WTC11 (cell line): ENCODE data around the gene DTL. TPM values are rescaled to one million over a fixed set of nuclear protein-coding genes. Genes with fewer than 3 reads are reported as not detected.

Experiments
- ATAC-seq: fragments of 200-7000 bp; cut with Tn5 transposase; 2 replicates; pipeline ENCODE4 v1.10.0; 2021; ENCODE audit warnings: mild to moderate bottlenecking, moderate library complexity
- CTCF ChIA-PET: fragments of 300-600 bp; sonication (Branson Sonifier 250); formaldehyde crosslinking; loops from one replicate; lab custom pipeline; 2021; ENCODE audit warnings: antibody characterized with exemption; lab: Charles Lee
- POLR2A ChIA-PET: fragments of 350-600 bp; sonication (Branson Sonifier 250); formaldehyde crosslinking; loops from one replicate; lab custom pipeline; 2021; ENCODE audit warnings: antibody characterized with exemption; lab: Charles Lee
- DNase-seq: peaks from one replicate; pipeline ENCODE4 v3.0.0; 2021; ENCODE audit warnings: low spot score
- H3K27ac Mint-ChIP-seq: 2 replicates; pipeline ENCODE4 v1.8.0; 2021; ENCODE audit warnings: mixed read lengths
- H3K27me3 Mint-ChIP-seq: 2 replicates; pipeline ENCODE4 v1.8.0; 2021; ENCODE audit warnings: low read depth, mild to moderate bottlenecking, moderate library complexity, mixed read lengths
- H3K36me3 Mint-ChIP-seq: 2 replicates; pipeline ENCODE4 v1.8.0; 2021; ENCODE audit warnings: mixed read lengths
- H3K4me1 Mint-ChIP-seq: 2 replicates; pipeline ENCODE4 v1.8.0; 2022; ENCODE audit warnings: mixed read lengths
- H3K4me3 Mint-ChIP-seq: 2 replicates; pipeline ENCODE4 v1.8.0; 2021; ENCODE audit warnings: mild to moderate bottlenecking, moderate library complexity, mixed read lengths
- H3K9me3 Mint-ChIP-seq: 2 replicates; pipeline ENCODE4 v1.8.0; 2021; ENCODE audit warnings: mixed read lengths
- CTCF ChIP-seq: fragments of 200-600 bp; IDR thresholded peaks from 2 replicates; pipeline ENCODE4 v1.8.0; 2022; ENCODE audit warnings: antibody characterized with exemption
- ELF4 ChIP-seq: sonication (generic); formaldehyde crosslinking; IDR thresholded peaks from 2 replicates; pipeline ENCODE4 v1.8.1; 2022; ENCODE audit warnings: low read depth, mild to moderate bottlenecking, moderate library complexity, missing genetic modification reagents
- ESRRA ChIP-seq: sonication (generic); formaldehyde crosslinking; IDR thresholded peaks from 2 replicates; pipeline ENCODE4 v1.8.1; 2022; ENCODE audit warnings: mild to moderate bottlenecking, missing genetic modification reagents, borderline replicate concordance
- FOXJ3 ChIP-seq: sonication (generic); formaldehyde crosslinking; IDR thresholded peaks from 2 replicates; pipeline ENCODE4 v1.9.0; 2021; ENCODE audit warnings: missing genetic modification reagents, mild to moderate bottlenecking, borderline replicate concordance
- FOXP1 ChIP-seq: sonication (generic); formaldehyde crosslinking; IDR thresholded peaks from 2 replicates; pipeline ENCODE4 v1.8.0; 2022; ENCODE audit warnings: missing genetic modification reagents, mild to moderate bottlenecking, moderate library complexity, borderline replicate concordance
- GTF2I ChIP-seq: fragments of 250-450 bp; sonication (Bioruptor Pico); conservative IDR thresholded peaks from 2 replicates; pipeline ENCODE4 v1.4.0; 2021; ENCODE audit warnings: mild to moderate bottlenecking
- HMGXB4 ChIP-seq: sonication (generic); formaldehyde crosslinking; IDR thresholded peaks from 2 replicates; pipeline ENCODE4 v1.8.1; 2023; ENCODE audit warnings: mild to moderate bottlenecking, moderate library complexity, missing genetic modification reagents
- MAX ChIP-seq: sonication (generic); formaldehyde crosslinking; IDR thresholded peaks from 2 replicates; pipeline ENCODE4 v1.8.0; 2022; ENCODE audit warnings: mild to moderate bottlenecking, missing genetic modification reagents
- OVOL2 ChIP-seq: fragments of 250-450 bp; sonication (Bioruptor Pico); IDR thresholded peaks from 2 replicates; pipeline ENCODE4 v1.9.0; 2021; ENCODE audit warnings: mild to moderate bottlenecking, borderline replicate concordance
- SOX15 ChIP-seq: fragments of 250-450 bp; sonication (Bioruptor Pico); IDR thresholded peaks from 2 replicates; pipeline ENCODE4 v1.9.0; 2021; ENCODE audit warnings: mild to moderate bottlenecking
- ZNF219 ChIP-seq: sonication (generic); formaldehyde crosslinking; IDR thresholded peaks from 2 replicates; pipeline ENCODE4 v1.8.0; 2023; ENCODE audit warnings: missing genetic modification reagents, mild to moderate bottlenecking, borderline replicate concordance
- total RNA-seq: library from RNA; stranded (reverse); gene quantifications from 3 replicates; pipeline ENCODE4 v1.2.3, GENCODE V29; 2021
- TF ChIP-seq, protein P1 (sequence below): sonication (generic); formaldehyde crosslinking; IDR thresholded peaks from 2 replicates; pipeline ENCODE4 v1.8.1; 2023; ENCODE audit warnings: mild to moderate bottlenecking, missing genetic modification reagents
- TF ChIP-seq, protein P2 (sequence below): sonication (generic); formaldehyde crosslinking; IDR thresholded peaks from 2 replicates; pipeline ENCODE4 v1.8.1; 2022; ENCODE audit warnings: low read depth, mild to moderate bottlenecking, moderate library complexity, missing genetic modification reagents, borderline replicate concordance
- TF ChIP-seq, protein P3 (sequence below): fragments of 250-450 bp; sonication (Bioruptor Pico); IDR thresholded peaks from 2 replicates; pipeline ENCODE4 v1.9.0; 2021; ENCODE audit warnings: mild to moderate bottlenecking

DTL gene
- total RNA-seq, 1 experiment from 2014 or later = 52.3 TPM

DNA sequence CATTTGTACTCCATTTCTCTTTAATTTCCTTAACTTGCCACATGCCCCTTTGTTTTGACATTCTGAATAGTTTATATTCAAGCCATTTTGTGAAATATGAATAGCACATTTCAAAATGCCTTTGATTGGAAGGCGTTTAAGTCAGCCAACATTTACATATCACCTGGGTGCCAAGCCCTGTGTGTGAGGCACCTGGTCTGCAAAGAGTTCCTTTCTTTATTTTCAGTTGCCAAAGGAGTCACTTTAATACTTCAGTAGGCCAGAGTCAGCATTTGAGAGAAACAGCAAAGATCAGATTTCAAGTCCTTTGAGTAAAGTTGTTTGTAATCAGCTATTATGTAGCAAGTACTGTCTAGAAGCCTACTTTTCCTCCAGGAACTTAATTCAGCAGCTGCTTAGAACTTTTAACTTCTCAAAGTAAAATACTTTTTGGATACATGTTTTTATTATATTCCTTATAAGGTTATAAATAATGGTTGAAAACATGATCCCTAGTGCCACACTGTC, 70.8 kb downstream of the DTL start:
- H3K27ac Mint-ChIP-seq = peak overlapping the region; percentile 95
- H3K9me3 Mint-ChIP-seq = no peaks in the 10 kb centered on the region
- ChIA-PET CTCF (interaction anchor here (1.1 to 2.5 kb wide), 5 partner anchors 36 to 349 kb away, joined by 4 to 13 read pairs (median 6); no protein-coding TSS in a partner anchor), POLR2A (interaction anchor here (1.0 kb wide), 1 partner anchor 71 kb away, joined by 3 read pairs; the partner anchor contains the start of genes DTL and INTS7)
- peak overlapping the region; percentile 17 for H3K4me3 Mint-ChIP-seq
- H3K27me3 Mint-ChIP-seq = no peaks in the 10 kb centered on the region
- DNase-seq = no peak
- no peak for TF ChIP-seq GTF2I (CRISPR knock-in tag)
- no peak for TF ChIP-seq ZNF219 (CRISPR knock-in tag)
- no peak for TF ChIP-seq OVOL2 (CRISPR knock-in tag)
- H3K36me3 Mint-ChIP-seq = peaks cover 10% of the 10 kb centered on the region
- H3K4me1 Mint-ChIP-seq = peaks cover 54% of the 10 kb centered on the region
- ATAC-seq = peak; percentile 60

- Mint-ChIP-seq H3K4me3 (no peak overlapping the region), H3K27ac (peak overlapping the region; percentile 44), H3K36me3 (peaks cover 6% of the 10 kb centered on the region), H3K27me3 (no peaks in the 10 kb centered on the region), H3K9me3 (no peaks in the 10 kb centered on the region), H3K4me1 (peaks cover 49% of the 10 kb centered on the region)
- ATAC-seq (no peak), DNase-seq (no peak)
- TF ChIP-seq FOXP1 (CRISPR knock-in tag) (no peak), MAX (no peak), ELF4 (CRISPR knock-in tag) (no peak), SOX15 (CRISPR knock-in tag) (no peak), ESRRA (CRISPR knock-in tag) (no peak), FOXJ3 (CRISPR knock-in tag) (no peak), HMGXB4 (CRISPR knock-in tag) (no peak), CTCF (no peak)
- TF ChIP-seq, protein P1, sequence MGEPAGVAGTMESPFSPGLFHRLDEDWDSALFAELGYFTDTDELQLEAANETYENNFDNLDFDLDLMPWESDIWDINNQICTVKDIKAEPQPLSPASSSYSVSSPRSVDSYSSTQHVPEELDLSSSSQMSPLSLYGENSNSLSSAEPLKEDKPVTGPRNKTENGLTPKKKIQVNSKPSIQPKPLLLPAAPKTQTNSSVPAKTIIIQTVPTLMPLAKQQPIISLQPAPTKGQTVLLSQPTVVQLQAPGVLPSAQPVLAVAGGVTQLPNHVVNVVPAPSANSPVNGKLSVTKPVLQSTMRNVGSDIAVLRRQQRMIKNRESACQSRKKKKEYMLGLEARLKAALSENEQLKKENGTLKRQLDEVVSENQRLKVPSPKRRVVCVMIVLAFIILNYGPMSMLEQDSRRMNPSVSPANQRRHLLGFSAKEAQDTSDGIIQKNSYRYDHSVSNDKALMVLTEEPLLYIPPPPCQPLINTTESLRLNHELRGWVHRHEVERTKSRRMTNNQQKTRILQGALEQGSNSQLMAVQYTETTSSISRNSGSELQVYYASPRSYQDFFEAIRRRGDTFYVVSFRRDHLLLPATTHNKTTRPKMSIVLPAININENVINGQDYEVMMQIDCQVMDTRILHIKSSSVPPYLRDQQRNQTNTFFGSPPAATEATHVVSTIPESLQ (CRISPR knock-in tag) = no peak
- TF ChIP-seq, protein P2, sequence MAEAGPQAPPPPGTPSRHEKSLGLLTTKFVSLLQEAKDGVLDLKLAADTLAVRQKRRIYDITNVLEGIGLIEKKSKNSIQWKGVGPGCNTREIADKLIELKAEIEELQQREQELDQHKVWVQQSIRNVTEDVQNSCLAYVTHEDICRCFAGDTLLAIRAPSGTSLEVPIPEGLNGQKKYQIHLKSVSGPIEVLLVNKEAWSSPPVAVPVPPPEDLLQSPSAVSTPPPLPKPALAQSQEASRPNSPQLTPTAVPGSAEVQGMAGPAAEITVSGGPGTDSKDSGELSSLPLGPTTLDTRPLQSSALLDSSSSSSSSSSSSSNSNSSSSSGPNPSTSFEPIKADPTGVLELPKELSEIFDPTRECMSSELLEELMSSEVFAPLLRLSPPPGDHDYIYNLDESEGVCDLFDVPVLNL (CRISPR knock-in tag) = no peak
- TF ChIP-seq, protein P3, sequence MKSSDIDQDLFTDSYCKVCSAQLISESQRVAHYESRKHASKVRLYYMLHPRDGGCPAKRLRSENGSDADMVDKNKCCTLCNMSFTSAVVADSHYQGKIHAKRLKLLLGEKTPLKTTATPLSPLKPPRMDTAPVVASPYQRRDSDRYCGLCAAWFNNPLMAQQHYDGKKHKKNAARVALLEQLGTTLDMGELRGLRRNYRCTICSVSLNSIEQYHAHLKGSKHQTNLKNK (CRISPR knock-in tag) = no peak
- CTCF ChIA-PET = interaction anchor here (0.6 to 2.5 kb wide), 6 partner anchors 37 to 802 kb away, joined by 3 to 13 read pairs (median 4); no protein-coding TSS in a partner anchor
- POLR2A ChIA-PET = interaction anchor here (0.5 to 1.0 kb wide), 2 partner anchors 72 to 258 kb away, joined by 3 to 5 read pairs; partner anchors contain the start of genes DTL and INTS7
Measured at GRCh38 chr1:212107481-212107880, 71.9 kb downstream of the DTL start.
